Ishikawa (cell line): ENCODE measurements around the gene KRTAP10-4.

Source experiments
- CEBPB ChIP-seq: IDR thresholded peaks from 2 replicates; pipeline ENCODE4 v1.6.1; 2012
- EGR1 ChIP-seq: IDR thresholded peaks from 2 replicates; pipeline ENCODE4 v1.6.1; 2012
- EP300 ChIP-seq: IDR thresholded peaks from 2 replicates; pipeline ENCODE4 v1.6.1; 2012; ENCODE audit warnings: borderline replicate concordance
- TAF1 ChIP-seq: IDR thresholded peaks from 2 replicates; pipeline ENCODE4 v1.6.1; 2012; ENCODE audit warnings: low read depth, mild to moderate bottlenecking
- TCF12 ChIP-seq: IDR thresholded peaks from 2 replicates; pipeline ENCODE4 v1.6.1; 2012; ENCODE audit warnings: low read depth
- YY1 ChIP-seq: IDR thresholded peaks from 2 replicates; pipeline ENCODE4 v1.6.1; 2012; ENCODE audit warnings: low read depth

DNA sequence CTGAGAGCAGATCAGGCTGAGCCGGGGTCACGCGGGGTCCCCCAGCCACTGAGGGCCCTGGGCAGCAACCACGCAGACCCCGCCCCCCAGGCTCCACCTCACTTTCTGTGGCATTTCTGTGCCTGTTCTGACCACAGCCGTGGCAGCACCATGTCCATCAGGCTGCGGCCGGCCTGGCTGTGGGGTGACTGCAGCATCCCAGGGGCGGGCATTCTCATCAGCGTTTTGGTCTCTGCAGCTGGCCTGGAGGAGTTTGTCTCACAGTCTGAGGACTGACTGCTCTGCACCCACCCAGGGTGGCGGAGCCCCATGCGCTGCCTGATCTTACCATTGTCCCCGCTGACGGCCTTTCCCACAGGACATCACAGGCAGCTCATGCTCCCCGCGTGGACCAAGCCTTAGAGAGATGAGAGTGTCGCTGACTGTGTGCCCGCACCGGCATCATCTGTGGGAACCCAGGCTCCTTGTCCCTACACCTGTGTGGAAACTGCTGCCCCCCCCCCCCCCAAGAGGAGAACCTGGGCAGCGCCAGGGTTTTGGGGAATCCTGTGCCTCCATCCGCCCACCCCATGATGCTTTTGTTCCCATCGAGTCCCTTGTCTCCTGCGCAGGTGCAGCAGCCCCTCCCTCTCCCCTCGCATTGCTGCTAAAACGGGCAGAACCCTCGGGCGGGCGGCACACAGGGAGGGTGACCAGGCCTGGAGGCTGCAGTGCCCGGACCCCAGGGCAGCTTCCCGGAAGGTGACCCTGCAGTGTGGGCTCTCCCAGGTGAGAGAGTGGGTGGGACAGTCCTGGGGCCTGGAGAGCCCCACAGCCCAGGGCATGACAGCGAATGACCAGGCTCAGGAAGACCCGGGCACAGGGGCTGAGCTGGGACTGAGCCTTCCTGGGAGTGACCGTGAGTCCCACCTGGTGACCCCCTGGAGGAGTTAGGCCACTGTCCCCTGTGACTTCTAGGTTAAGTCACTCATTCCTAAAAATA is 35.3 kb upstream of the KRTAP10-4 start:
- TF ChIP-seq EP300 (no peak), TAF1 (no peak), CEBPB (no peak), YY1 (no peak), EGR1 (no peak), TCF12 (no peak)
